HCT116 (cell line): ENCODE measurements around the gene WHAMM. TPM values are rescaled to one million over a fixed set of nuclear protein-coding genes. Genes with fewer than 3 reads are reported as not detected.

Experiments
- ATAC-seq: fragments of 200-7000 bp; cut with Tn5 transposase; 2 replicates; pipeline ENCODE4 v1.9.1; 2020; ENCODE audit warnings: mild to moderate bottlenecking, moderate library complexity
- BruUV-seq: library from RNA; stranded (reverse); fragments of 400-500 nt; replicated peaks from 2 replicates; lab custom pipeline; 2021; lab: Mats Ljungman, UMichigan
- CTCF ChIA-PET: fragments of 300-600 bp; sonication (Branson Sonifier 250); formaldehyde crosslinking; loops from one replicate; lab custom pipeline; 2021; ENCODE audit warnings: antibody characterized with exemption; lab: Charles Lee
- POLR2A ChIA-PET: fragments of 300-600, 350-600 bp; sonication (Branson Sonifier 250); formaldehyde crosslinking; loops from one replicate; lab custom pipeline; 2021; ENCODE audit warnings: antibody characterized with exemption; lab: Charles Lee
- RAD21 ChIA-PET, 2 experiments: fragments of 300-600 bp; sonication (Branson Sonifier 250); formaldehyde crosslinking; loops; one replicate each; lab custom pipeline; 2023; ENCODE audit warnings: low total read pairs in 2 of 2; ENCODE audit not compliant: uncharacterized antibody in 2 of 2, unreplicated experiment in 2 of 2, low non-redundant PET in 1 of 2; lab: Charles Lee
- DNase-seq: peaks from one replicate; pipeline ENCODE4 v3.0.0-alpha.2; 2010; ENCODE audit warnings: low read depth, low spot score
- H2AFZ ChIP-seq: fragments of 200-600 bp; shearing (Covaris generic), sonication (generic); 2 replicates; pipeline ENCODE4 v1.6.1; 2017; ENCODE audit warnings: low read depth, mixed run types, mixed read lengths, antibody characterized with exemption, low read length; ENCODE audit not compliant: poor library complexity, severe bottlenecking
- H3K27ac ChIP-seq: 2 replicates; pipeline ENCODE4 v1.5.1; 2012; ENCODE audit warnings: low read depth, low read length
- H3K27me3 ChIP-seq: fragments of 200-600 bp; sonication (generic); 2 replicates; pipeline ENCODE4 v1.6.1; 2016; ENCODE audit warnings: mixed run types, low read length, mixed read lengths; ENCODE audit not compliant: insufficient read depth
- H3K36me3 ChIP-seq, 2 experiments: fragments of 200-500 bp in 1 of 2; fragments of 200-600 bp in 1 of 2; sonication (Bioruptor generic) in 1 of 2; sonication (generic) in 1 of 2; 2 replicates each; pipeline versions ENCODE4 v1.5.1 to v1.6.1; 2014 to 2016; ENCODE audit warnings: low read length in 2 of 2, inconsistent platforms in 1 of 2, mixed read lengths in 1 of 2, mixed run types in 1 of 2; ENCODE audit not compliant: insufficient read depth in 2 of 2, control insufficient read depth in 1 of 2
- H3K4me1 ChIP-seq, 2 experiments: fragments of 200-600 bp in 1 of 2; sonication (generic) in 1 of 2; 2 replicates each; pipeline versions ENCODE4 v1.5.1 to v1.6.1; 2012 to 2017; ENCODE audit warnings: low read length in 2 of 2, inconsistent platforms in 1 of 2, mild to moderate bottlenecking in 1 of 2, mixed read lengths in 1 of 2, mixed run types in 1 of 2, moderate library complexity in 1 of 2; ENCODE audit not compliant: insufficient read depth in 2 of 2, control insufficient read depth in 1 of 2
- H3K4me2 ChIP-seq: fragments of 200-600 bp; sonication (generic); 2 replicates; pipeline ENCODE4 v1.6.1; 2017; ENCODE audit warnings: mixed run types, low read length, mixed read lengths
- H3K4me3 ChIP-seq, 2 experiments: fragments of 200-600 bp in 1 of 2; sonication (generic) in 1 of 2; replicated peaks in 1 of 2; 2 replicates each; pipeline ENCODE4 v1.5.1; 2011 to 2016; ENCODE audit warnings: low read length in 2 of 2, control low read depth in 1 of 2, low read depth in 1 of 2, mild to moderate bottlenecking in 1 of 2, mixed read lengths in 1 of 2, mixed run types in 1 of 2
- H3K79me2 ChIP-seq: fragments of 200-600 bp; sonication (generic); 2 replicates; pipeline ENCODE4 v1.6.1; 2017; ENCODE audit warnings: mild to moderate bottlenecking, mixed run types, low read length, moderate library complexity, mixed read lengths; ENCODE audit not compliant: insufficient read depth
- H3K9ac ChIP-seq: fragments of 200-600 bp; sonication (generic); 2 replicates; pipeline ENCODE4 v1.6.1; 2016; ENCODE audit warnings: low read length, mixed read lengths
- H3K9me2 ChIP-seq: fragments of 200-600 bp; sonication (generic), shearing (Covaris generic); 2 replicates; pipeline ENCODE4 v1.6.1; 2017; ENCODE audit warnings: mixed run types, mild to moderate bottlenecking, moderate library complexity; ENCODE audit not compliant: insufficient read depth
- H3K9me3 ChIP-seq, 2 experiments: fragments of 200-500 bp in 1 of 2; fragments of 200-600 bp in 1 of 2; sonication (Bioruptor generic) in 1 of 2; sonication (generic) in 1 of 2; 2 replicates each; pipeline ENCODE4 v1.6.1; 2014 to 2017; ENCODE audit warnings: low read length in 2 of 2, mixed read lengths in 2 of 2, inconsistent platforms in 1 of 2, low read depth in 1 of 2, mild to moderate bottlenecking in 1 of 2, mixed run types in 1 of 2, moderate library complexity in 1 of 2; ENCODE audit not compliant: control insufficient read depth in 1 of 2, insufficient read depth in 1 of 2
- H4K20me1 ChIP-seq: fragments of 200-600 bp; sonication (generic), shearing (Covaris generic); 2 replicates; pipeline ENCODE4 v1.6.1; 2017; ENCODE audit warnings: mixed run types, mild to moderate bottlenecking, moderate library complexity; ENCODE audit not compliant: insufficient read depth
- ATF3 ChIP-seq: IDR thresholded peaks from 2 replicates; pipeline ENCODE4 v1.6.1; 2012
- CBX3 ChIP-seq: IDR thresholded peaks from 2 replicates; pipeline ENCODE4 v1.6.1; 2012; ENCODE audit warnings: low read depth
- ELF1 ChIP-seq: IDR thresholded peaks from 2 replicates; pipeline ENCODE4 v1.6.1; 2012; ENCODE audit warnings: low read depth, borderline replicate concordance
- EZH2 ChIP-seq: fragments of 200-600 bp; sonication (generic); IDR thresholded peaks from 2 replicates; pipeline ENCODE4 v1.6.1; 2017; ENCODE audit warnings: antibody characterized with exemption, mixed run types
- EZH2phosphoT487 ChIP-seq: fragments of 200-600 bp; IDR thresholded peaks from 2 replicates; pipeline ENCODE4 v1.6.1; 2018; ENCODE audit warnings: antibody characterized with exemption, borderline replicate concordance
- FOSL1 ChIP-seq: IDR thresholded peaks from 2 replicates; pipeline ENCODE4 v1.6.1; 2012; ENCODE audit warnings: low read depth
- JUND ChIP-seq: IDR thresholded peaks from 2 replicates; pipeline ENCODE4 v1.6.1; 2012
- MAX ChIP-seq: IDR thresholded peaks from 2 replicates; pipeline ENCODE4 v1.6.1; 2012
- POLR2A ChIP-seq: IDR thresholded peaks from 2 replicates; pipeline ENCODE4 v1.7.0; 2011; ENCODE audit warnings: borderline replicate concordance; ENCODE audit not compliant: insufficient read depth, insufficient read length; ENCODE audit errors: extremely low read depth
- POLR2AphosphoS5 ChIP-seq: IDR thresholded peaks from 2 replicates; pipeline ENCODE4 v1.6.1; 2011; ENCODE audit warnings: mild to moderate bottlenecking, low read depth, low read length, moderate library complexity
- SIN3A ChIP-seq: IDR thresholded peaks from 2 replicates; pipeline ENCODE4 v1.6.1; 2012; ENCODE audit warnings: low read depth
- SP1 ChIP-seq: IDR thresholded peaks from 2 replicates; pipeline ENCODE4 v1.6.1; 2012; ENCODE audit warnings: low read depth
- SRF ChIP-seq: IDR thresholded peaks from 2 replicates; pipeline ENCODE4 v1.6.1; 2012; ENCODE audit warnings: low read depth
- TCF7L2 ChIP-seq: IDR thresholded peaks from 2 replicates; pipeline ENCODE4 v1.7.0; 2011; ENCODE audit warnings: borderline replicate concordance, inconsistent platforms; ENCODE audit not compliant: insufficient read depth, insufficient read length; ENCODE audit errors: extremely low read depth
- YY1 ChIP-seq: IDR thresholded peaks from 2 replicates; pipeline ENCODE4 v1.6.1; 2011; ENCODE audit warnings: low read length, low read depth, moderate library complexity, mild to moderate bottlenecking; ENCODE audit not compliant: insufficient replicate concordance; ENCODE audit errors: extremely low read depth
- ZNF274 ChIP-seq: fragments of 200-500 bp; sonication (Bioruptor generic); IDR thresholded peaks from 2 replicates; pipeline ENCODE4 v1.6.1; 2014; ENCODE audit warnings: mild to moderate bottlenecking, low read depth, low read length, inconsistent platforms
- intact Hi-C: fragments of 100-400 bp; cut with micrococcal nuclease; formaldehyde crosslinking; loops from 2 replicates; pipeline ENCODE4 v1.10.0; 2022
- total RNA-seq: library from RNA; stranded (reverse); gene quantifications from one replicate; pipeline ENCODE4 v1.2.1, GENCODE V29; 2021; ENCODE audit not compliant: unreplicated experiment
- TF ChIP-seq, protein P1 (sequence below), 3 experiments: fragments of 200-600 bp in 1 of 3; sonication (generic) in 1 of 3; IDR thresholded peaks in 2 of 3; conservative IDR thresholded peaks in 1 of 3; 2 replicates each; pipeline ENCODE4 v1.5.1; 2012 to 2017; ENCODE audit warnings: low read depth in 2 of 3, low read length in 2 of 3, antibody characterized with exemption in 1 of 3, borderline replicate concordance in 1 of 3, control low read depth in 1 of 3, mild to moderate bottlenecking in 1 of 3, mixed read lengths in 1 of 3, mixed run types in 1 of 3, moderate library complexity in 1 of 3; ENCODE audit not compliant: insufficient read depth in 1 of 3

The WHAMM gene
- total RNA-seq, 1 experiment from 2014 or later: 7.1 TPM

- ChIA-PET RAD21 (no interaction called here), CTCF (no interaction called here), POLR2A (no interaction called here)
- no peak overlapping the region for H3K9ac ChIP-seq
- DNase-seq: no peak
- no peak for ATAC-seq
- no peaks in the 10 kb centered on the region for H3K9me3 ChIP-seq
- H3K9me2 ChIP-seq: no peaks in the 10 kb centered on the region
- no peak overlapping the region for H3K4me3 ChIP-seq
- H3K4me1 ChIP-seq: peaks cover 0 to 11% of the 10 kb centered on the region in 2 experiments; a peak in 1 of 4 replicates
- no peak for TF ChIP-seq YY1
- peak; percentile 37; the same call in 1 of the 2 replicates for TF ChIP-seq FOSL1
- TF ChIP-seq SP1: 0 out of 2 replicates have a peak, but pooled peaks have one; percentile 8
- no peak overlapping the region for H3K27ac ChIP-seq
- H3K4me2 ChIP-seq: peak overlapping the region; percentile 25
- H3K79me2 ChIP-seq: no peaks in the 10 kb centered on the region
- no peaks in the 10 kb centered on the region for H3K27me3 ChIP-seq
- no TSS peak for BruUV-seq
- no peaks in the 10 kb centered on the region for H4K20me1 ChIP-seq
- H2AFZ ChIP-seq: no peak overlapping the region
- intact Hi-C loops: no loop called here
- no peaks in the 10 kb centered on the region for H3K36me3 ChIP-seq
Measured at GRCh38 chr15:82875411-82876003, 66.1 kb downstream of the WHAMM start.

- BruUV-seq: no TSS peak
- intact Hi-C loops: no loop called here
- H3K4me1 ChIP-seq: peaks cover 0 to 11% of the 10 kb centered on the region in 2 experiments; a peak in 1 of 4 replicates
- H3K9ac ChIP-seq: no peak overlapping the region
- TF ChIP-seq POLR2AphosphoS5 (no peak), ELF1 (no peak), MAX (no peak), EZH2 (no peak), ATF3 (no peak), TCF7L2 (no peak), POLR2A (no peak), EZH2phosphoT487 (no peak), SIN3A (no peak), CBX3 (no peak), JUND (no peak), FOSL1 (no peak), ZNF274 (no peak), SRF (no peak)
- TF ChIP-seq, protein P1, sequence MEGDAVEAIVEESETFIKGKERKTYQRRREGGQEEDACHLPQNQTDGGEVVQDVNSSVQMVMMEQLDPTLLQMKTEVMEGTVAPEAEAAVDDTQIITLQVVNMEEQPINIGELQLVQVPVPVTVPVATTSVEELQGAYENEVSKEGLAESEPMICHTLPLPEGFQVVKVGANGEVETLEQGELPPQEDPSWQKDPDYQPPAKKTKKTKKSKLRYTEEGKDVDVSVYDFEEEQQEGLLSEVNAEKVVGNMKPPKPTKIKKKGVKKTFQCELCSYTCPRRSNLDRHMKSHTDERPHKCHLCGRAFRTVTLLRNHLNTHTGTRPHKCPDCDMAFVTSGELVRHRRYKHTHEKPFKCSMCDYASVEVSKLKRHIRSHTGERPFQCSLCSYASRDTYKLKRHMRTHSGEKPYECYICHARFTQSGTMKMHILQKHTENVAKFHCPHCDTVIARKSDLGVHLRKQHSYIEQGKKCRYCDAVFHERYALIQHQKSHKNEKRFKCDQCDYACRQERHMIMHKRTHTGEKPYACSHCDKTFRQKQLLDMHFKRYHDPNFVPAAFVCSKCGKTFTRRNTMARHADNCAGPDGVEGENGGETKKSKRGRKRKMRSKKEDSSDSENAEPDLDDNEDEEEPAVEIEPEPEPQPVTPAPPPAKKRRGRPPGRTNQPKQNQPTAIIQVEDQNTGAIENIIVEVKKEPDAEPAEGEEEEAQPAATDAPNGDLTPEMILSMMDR (IDR thresholded peaks at IDR 0.05 in 2 of 3, conservative IDR thresholded peaks at IDR 0.05 in 1 of 3; ENCODE audit: borderline replicate concordance in 1 of 3, insufficient read depth in 1 of 3, low read depth in 2 of 3, low read length in 2 of 3): no peak
- H3K36me3 ChIP-seq: no peaks in the 10 kb centered on the region
- no peak overlapping the region for H3K27ac ChIP-seq
- no peaks in the 10 kb centered on the region for H4K20me1 ChIP-seq
- ChIA-PET RAD21 (no interaction called here), CTCF (no interaction called here), POLR2A (no interaction called here)
- no peaks in the 10 kb centered on the region for H3K27me3 ChIP-seq
- no peaks in the 10 kb centered on the region for H3K9me3 ChIP-seq
- H3K4me2 ChIP-seq: no peak overlapping the region
- H3K4me3 ChIP-seq: no peak overlapping the region
- H3K79me2 ChIP-seq: no peaks in the 10 kb centered on the region
- ATAC-seq: no peak
- no peak for DNase-seq
- H3K9me2 ChIP-seq: no peaks in the 10 kb centered on the region
- no peak overlapping the region for H2AFZ ChIP-seq
Measured at GRCh38 chr15:82877825-82878224, 68.4 kb downstream of the WHAMM start.
